Stimulated activated CD8-positive, alpha-beta memory T cell treated with anti-CD3 and anti-CD28 coated beads, Interleukin-4, amount 100 ng/mL, for 4 hours (primary cell): ENCODE results near the gene PYCR2.
"Not testable (repeated sequence)": the region's sequence is repeated elsewhere in the genome, so short reads cannot be mapped to it uniquely, and the experiment has no call there.

ENCODE experiments used
- DNase-seq, 2 donors: peaks; one replicate each; pipeline ENCODE4 v3.0.0-alpha.2; 2020; ENCODE audit warnings: low read depth in 2 of 2, low spot score in 1 of 2

PYCR2 gene

DNA sequence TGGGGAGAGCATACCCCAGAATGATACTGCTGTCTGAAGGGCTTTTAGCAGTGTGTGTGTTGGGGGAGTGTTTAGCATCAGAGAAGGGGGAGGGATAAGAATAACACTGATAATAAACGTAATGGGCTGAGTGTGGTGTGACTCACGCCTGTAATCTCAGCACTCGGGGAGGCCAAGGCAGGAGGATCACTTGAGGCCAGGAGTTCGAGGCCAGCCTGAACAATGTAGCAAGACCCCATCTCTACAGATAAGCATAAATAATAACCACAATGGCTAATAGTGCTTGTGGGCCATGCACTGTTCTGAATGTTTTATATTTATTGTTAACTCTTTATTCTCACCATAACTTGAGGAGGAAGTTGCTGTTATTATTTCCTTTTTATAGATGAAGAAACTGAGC lies 19.5 kb upstream of the PYCR2 start:
- DNase-seq, result no peak

DNA sequence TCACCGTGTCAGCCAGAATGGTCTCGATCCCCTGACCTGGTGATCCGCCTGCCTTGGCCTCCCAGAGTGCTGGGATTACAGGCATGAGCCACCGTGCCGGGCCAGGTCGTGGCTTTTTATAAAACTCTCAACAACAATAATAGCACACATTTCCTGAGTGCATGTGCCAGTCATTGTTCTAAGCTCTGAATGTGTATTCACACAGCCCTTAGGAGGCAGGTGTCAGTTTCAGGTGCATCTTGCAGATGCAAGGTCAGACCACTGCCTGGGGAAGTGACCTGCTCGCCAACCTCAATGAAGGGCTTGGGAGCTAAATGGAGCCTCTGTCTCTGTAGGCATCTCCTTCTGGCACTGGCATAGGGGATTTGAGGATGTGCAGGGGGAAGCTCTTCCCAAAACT lies 18.5 kb upstream of the PYCR2 start:
- no peak for DNase-seq

DNA sequence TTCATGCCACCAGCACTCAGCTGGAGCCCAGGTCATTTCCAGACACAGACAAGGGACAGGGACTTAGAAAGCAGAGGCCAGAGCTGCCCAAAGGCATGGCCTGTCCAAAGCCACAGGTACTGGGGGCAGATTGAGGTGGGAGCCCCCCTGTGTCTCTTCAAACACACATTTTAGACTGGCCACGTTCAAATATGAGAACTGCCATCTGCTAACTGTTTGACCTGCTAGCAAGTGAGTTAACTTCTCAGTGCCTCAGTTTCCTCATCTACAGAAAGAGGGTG lies 17.8 kb upstream of the PYCR2 start:
- no peak for DNase-seq

DNA sequence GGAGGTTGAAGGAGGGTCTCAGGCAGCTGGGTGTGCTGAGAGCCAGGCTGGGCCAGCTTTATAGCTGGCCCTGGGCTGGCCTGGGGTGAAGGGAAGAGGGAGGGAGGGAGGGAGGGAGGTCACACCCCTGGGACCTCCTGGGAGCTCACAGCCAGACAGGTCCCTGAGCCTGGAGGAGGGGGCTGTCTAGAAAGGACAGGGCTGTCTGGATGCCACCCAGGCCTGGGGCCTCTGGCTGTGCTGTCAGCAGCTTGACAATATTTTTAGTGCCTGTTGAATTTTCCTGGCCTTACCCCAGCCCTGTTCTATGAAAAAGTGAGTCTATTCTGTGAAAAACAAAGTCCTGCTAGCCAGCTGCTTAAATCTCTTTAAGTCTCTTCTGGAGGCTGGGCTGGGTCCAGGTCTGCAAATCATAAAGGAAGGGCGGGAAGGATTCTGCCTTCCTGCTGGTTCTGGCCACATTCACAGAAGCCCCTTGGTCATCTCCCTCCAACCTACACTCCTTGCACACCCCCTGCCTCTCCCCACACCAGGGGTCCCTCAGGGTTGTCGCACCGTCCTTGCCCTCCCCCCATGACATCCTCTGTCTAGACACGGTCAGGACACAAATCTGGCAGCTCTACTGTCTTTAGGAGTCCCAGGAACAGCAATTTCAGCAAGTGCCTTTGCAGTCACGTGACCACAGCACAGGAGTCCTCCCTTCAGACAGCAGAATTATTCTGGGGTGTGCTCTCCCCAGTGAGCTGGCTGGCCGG lies 17.3 kb upstream of the PYCR2 start, which contains the start of gene LEFTY2:
Gene LEFTY2, minus strand, starts transcription at position 34 of the 755 bp plus-strand sequence. CDS start 80 bp downstream, outside the sequence.
- DNase-seq, result no peak

DNA sequence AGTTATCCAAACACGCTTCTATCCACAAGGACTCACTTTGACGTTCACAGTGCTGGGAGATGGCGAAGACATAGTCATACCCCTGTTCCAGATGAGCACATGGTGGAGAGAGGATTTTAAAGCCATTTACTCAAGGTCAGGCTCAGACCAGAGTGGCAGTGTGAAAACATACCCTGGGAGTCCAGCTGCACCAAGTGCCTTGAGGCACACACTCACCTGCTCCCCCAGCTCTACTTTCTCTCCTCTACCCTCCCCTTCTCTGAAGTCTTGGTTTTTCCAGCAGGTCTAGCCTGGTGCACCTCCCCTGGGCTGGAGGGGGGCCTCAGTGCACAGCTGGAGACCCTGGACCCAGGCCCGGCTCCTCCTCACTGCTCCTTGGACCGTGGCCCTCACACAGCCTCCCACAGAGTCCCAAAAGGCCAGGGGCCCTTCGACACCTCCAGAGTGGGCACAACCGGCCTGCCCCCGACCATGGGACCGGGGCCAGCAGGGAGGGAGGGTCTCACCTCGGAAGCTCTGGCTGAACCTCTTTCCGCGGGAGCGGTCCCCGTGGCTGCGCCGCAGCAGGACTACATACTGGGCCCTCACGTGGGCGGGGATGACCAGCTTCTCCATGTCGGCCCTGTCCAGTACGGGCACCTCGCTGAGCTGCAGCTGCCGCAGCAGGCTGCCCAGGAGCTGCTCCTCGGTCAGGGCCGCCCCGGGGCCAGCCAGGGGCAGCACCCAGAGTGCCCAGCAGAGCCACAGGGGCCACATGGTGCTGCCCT lies 16.5 kb upstream of the PYCR2 start:
- no peak for DNase-seq

DNA sequence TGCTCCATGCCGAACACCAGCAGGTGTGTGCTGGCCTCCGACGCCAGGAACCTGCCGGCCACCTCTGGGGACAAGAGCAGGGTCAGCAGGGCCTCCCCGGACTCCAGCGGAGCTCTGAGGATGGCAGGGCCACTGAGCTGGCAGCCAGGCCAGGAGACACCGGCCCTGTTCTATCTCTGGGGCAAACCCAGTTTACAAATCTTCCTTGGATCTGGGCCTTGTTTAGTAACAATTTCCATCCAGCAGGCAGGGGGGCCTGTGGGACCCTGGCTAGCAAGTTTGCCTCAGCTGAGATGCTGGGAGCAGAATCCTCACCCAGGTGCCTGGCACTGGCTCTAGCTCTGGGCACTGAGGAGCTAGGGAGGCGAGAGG lies 15.9 kb upstream of the PYCR2 start:
- DNase-seq, result not testable (repeated sequence)

DNA sequence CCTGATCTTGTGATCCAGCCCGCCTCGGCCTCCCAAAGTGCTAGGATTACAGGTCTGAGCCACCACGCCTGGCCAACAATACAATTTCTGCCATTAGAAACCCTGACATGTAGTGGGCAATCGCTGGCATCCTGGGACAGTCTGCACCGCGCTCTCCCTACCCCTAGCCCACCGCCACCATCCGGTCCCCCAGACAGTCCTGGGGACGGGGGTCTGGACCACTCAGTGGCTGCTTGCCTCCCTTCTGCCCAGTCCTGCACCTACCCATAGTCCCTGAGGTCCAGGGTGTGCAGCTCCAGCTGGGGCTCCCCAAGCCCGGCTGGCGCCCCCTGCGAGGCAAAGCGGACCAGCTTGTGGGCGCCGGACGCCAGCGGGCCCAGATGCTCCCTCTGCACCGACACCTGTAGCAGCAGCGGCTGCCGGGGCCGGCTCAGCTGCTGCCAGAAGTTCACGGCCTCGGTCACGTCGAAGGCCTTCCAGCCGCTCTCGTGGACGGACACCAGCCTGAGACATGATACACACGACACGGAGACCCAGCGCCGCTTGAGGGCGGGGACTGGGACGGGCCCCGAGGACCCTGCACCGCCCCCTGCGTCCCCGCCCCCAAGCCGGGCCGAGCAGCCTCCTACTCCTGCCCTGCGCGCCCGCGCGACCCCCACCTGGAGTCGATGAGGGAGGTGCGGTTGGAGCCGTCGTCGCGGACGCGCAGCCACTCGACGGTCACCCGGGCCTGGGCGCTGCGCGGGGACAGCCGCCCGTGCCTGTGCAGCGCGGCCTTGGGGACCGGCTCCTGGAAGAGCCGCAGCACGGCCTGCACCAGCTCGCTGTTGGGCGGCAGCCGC lies 15.3 kb upstream of the PYCR2 start:
- not testable (repeated sequence) for DNase-seq

DNA sequence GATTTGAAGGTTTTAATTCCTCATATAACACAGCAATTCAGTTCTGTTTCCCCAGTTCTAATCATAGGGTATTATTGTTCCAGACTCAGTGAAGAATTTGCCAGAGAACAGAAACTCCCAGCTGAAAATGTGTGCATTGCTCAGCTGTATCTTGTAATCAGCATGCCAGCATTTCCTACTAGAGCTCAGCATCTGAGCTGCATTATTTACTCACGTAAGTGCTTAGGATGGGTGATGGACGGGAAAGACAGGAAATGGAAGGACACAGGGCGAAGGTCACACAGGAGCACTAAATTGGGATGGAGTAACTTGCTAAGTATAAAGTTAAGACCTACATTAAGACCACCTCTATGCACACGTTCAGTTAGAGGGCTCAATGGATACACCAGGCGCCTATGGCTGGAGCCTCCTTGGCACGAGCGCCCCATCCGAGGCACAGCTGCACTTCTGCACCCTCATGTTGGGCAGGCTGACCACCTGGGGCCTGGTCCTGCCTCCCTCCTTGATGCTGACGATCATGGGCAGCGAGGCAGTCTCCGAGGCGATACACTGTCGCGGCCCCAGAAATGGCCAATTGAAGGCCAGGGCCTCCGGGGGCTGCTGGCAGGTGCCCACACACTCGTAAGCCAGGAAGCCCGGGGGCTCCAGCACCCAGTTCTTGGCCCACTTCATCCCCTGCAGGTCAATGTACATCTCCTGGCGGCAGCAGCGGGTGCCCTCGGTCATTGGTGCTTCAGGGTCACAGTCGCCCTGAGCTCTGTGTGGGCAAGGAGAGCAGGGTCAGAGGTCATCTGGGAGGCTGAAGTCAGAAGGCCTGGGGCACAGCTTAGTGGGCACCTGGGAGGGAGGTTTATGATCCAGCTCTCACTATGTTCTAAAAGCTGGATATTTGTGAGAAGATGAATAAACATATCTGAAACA lies 13.3 kb upstream of the PYCR2 start:
- DNase-seq, result no peak

DNA sequence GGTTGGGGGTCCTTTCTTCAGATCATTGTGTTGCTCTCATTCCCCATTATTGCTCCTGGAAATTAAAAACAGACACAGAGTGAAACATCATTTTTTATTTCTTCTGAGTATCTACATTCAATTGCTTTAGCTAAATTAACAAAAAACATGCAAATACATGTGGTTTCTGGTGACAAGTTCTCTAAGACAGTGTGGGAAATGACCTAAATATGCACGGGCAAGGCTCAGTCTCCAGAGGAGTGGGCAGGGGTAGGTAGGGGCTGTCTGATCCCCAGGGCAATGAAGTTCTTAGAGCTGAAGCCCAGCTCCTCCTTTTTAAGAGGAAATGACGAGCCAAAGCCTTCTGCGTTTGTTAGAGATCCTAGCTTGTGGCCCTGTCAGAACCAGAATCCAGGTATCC lies 12.5 kb upstream of the PYCR2 start:
- DNase-seq, result no peak

DNA sequence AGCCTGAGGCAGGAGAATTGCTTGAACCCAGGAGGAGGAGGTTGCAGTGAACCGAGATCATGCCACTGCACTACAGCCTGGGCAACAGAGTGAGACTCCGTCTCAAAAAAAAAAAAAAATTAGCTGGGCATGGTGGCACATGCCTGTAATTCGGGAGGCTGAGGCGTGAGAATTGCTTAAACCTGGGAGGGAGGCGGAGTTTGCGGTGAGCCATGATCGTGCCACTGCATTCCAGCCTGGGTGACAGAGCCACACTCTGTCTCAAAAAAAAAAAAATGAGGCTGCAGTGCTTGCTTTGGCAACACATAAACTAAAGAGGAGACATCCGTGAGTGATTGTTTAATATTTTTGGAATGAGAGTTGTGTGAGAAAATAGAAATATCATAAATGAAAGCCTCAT lies 12.0 kb upstream of the PYCR2 start:
- not testable (repeated sequence) for DNase-seq

DNA sequence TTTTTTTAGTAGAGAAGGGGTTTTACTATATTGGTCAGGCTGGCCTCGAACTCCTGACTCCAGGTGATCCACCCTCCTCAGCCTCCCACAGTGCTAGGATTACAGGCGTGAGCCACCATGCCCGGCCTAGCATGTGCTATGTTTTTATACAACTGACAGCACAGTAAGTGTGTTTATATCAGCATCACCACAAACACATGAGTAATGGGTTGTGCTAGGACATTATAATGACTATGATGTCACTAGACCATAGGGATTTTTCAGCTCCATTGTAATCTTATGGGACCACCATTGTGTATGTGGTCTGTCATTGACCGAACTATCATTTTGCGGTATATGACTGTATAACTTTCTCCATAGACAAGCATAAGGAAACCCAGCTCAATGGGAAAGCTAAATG lies 10.7 kb upstream of the PYCR2 start:
- no peak for DNase-seq

DNA sequence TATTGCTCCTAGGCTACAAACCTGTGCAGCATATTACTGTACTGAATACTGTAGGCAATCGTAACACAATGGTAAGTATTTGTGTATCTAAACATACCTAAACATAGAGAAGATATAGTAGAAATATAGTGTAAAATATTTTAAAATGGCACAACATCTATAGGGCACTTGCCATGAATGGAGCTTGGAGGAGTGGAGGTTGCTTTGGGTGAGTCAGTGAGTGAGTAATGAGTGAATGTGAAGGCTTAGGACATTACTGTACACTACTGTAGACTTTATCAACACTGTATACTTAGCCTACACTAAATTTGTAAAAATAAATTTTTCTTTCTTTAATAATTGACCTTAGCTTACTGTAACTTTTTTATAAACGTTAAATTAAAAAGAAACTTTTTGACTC lies 9.0 kb upstream of the PYCR2 start:
- DNase-seq, result no peak

DNA sequence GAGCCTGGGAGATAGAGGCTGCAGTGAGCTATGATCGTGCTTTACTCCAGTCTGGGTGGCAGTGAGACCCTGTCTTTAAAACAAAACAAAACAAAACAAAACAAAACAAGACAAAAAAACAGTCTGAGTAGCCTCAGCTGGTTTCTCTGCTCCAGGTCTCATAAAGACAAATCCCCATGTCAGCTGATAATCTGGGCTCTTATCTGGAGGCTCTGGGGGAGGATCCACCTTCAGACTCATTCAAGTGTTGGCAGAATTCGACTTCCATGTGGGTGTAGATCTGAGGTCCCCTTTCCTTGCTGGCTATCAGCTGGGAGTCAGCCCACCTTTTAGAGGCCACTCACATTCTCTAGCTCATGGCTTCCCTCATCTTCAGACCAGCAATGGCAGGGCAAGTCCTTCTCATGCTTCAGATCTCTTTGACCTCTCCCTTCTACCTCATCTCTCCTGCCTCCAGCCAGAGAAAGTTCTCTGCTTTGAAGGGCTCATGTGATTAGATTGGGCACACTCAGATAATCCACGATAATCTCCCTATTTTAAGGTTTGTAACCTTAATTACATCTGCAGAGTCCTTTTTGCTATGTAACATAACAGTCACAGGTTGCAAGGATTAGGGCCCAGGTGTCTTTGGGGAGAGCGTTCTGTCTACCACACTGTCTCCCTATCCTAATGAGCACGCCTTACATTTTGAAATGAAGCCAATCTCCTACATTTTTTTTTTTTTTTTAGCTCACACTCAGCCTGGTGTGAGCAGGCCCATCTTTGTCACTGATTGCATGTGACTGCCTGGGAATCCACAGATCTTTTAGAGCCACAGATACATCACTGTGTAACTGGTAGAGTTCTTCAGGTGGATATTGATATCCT lies 7.5 kb upstream of the PYCR2 start:
- no peak for DNase-seq

DNA sequence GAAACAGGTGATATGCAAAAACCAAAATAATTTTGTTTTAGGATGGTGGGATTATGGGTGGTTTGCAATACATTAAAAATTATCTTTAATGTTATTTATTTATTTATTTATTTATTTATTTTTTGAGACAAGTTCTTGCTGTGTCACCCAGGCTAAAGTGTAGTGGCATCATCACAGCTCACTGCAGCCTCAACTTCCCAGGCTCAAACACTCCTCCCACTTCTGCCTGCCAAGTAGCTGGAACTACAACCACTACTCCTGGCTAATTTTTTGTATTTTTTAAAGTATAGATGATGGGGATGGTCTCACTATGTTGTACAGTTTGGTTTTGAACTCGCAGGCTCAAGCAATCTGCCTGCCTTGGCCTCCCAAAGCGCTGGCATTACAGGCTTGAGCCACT lies 6.5 kb upstream of the PYCR2 start:
- no peak for DNase-seq

DNA sequence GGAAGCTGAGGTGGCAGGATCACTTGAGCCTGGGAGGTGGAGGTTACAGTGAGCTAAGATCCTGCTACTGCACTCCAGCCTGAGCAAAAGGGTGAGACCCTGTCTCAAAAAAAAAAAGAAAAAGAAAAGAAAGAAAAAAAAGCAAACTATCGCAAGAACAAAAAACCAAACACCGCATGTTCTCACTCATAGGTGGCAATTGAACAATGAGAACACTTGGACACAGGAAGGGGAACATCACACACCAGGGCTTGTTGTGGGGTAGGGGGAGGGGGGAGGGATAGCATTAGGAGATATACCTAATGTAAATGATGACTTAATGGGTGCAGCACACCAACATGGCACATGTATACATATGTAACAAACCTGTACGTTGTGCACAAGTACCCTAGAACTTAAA lies 5.4 kb upstream of the PYCR2 start:
- DNase-seq, result not testable (repeated sequence)

DNA sequence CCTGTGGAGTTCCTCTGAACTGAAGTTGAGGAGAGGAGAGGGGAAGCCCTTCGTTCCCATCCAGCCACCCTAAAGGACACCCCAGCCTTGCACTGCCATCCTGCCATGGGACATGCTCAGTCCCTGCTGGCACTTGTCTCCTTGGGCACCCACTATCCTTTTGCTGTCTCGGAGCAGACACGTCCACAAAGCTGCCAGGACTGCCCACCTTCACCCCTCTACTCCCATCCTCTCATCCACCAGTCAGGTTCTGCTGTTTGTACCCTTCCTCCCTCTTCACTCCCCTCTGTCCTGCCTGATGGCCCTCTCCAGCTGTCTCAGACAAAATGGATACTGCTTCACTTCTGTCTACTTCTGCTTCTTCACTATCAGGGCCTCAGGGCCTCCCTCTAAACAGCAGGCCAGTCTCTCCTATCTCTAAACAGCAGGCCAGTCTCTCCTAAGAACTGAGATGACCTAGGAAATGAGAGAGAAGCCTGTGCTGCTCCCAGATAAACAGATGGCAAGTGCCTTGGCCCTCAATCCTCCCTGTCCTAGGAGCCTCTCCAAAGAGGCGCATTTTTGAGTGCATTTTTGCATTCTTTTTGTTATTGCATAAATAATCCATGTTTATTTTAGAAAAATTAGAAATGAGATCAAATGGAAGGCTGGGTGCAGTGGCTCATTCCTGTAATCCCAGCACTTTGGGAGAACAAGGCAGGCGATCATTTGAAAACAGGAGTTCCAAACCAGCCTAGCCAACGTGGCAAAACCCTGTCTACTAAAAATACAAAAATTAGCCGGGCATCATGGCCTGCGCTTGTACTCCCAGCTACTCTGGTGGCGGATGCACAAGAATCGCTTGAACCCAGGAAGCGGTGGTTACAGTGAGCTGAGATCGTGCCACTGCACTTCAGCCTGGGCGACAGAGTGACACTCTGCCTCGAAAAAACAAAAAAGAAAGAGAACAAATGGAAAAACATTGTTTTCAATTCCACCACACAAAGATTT lies 4.4 kb upstream of the PYCR2 start:
- DNase-seq, result no peak

DNA sequence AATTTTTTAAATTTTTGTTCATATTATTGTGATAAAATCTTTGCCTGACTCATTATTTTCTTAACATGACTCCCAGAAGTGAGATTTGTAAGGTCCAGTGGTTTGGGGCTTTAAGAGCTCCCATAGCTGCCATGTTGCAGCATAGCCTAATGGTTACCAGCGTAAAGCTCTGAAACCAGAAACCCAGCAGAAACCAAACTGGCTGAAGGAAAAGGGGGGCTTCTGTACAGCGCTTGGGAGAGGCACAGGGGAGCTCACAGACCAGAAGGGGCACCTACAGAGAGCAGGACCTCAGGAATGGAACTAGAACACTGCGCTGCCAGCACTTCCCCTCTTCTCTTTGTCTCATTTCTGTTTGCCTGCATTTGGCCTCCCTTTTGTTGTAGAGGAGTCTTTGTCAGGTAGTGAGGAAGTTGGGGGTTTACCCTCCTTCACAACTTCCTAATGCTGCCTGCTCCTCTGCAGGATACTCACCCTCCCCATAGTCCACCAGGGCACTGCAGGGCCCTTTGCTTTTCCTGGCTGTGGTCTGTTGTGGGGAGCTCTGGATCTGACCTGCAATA lies 2.6 kb upstream of the PYCR2 start:
- no peak for DNase-seq

DNA sequence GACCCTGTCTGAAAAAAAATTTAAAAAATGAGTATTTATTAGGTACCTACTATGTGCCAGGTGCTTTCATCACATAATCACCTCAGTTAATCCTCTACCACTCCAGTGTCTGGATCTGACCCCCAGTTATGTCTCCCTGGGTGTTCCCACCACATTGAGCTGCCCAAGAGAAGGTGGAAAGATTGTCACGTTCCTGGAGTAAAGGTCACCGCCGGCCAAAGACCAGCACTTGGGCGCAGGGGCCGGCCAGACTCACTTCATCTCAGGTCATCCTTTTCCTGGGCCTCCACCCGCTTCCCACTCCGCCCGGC lies 714 bp downstream of the PYCR2 start:
- DNase-seq, result no peak
